WERI-Rb-1 (cell line): Measurements from ENCODE around the gene KIAA1210.

Source experiments
- DNase-seq: peaks from one replicate; pipeline ENCODE4 v3.0.0-alpha.2; 2020
- H3K27ac ChIP-seq: fragments of 250-450 bp; sonication (Bioruptor Pico); 2 replicates; pipeline ENCODE4 v1.5.1; 2020; ENCODE audit warnings: mild to moderate bottlenecking, moderate library complexity
- H3K27me3 ChIP-seq: fragments of 250-450 bp; sonication (Bioruptor Pico); 2 replicates; pipeline ENCODE4 v1.5.1; 2021; ENCODE audit warnings: mild to moderate bottlenecking, low read depth, moderate library complexity; ENCODE audit not compliant: insufficient read depth, severe bottlenecking
- H3K36me3 ChIP-seq: fragments of 250-450 bp; sonication (Bioruptor Pico); 2 replicates; pipeline ENCODE4 v1.5.1; 2020; ENCODE audit warnings: mild to moderate bottlenecking, moderate library complexity
- H3K4me3 ChIP-seq: 2 replicates; pipeline ENCODE4 v1.5.1; 2011; ENCODE audit warnings: low read depth, mild to moderate bottlenecking, control low read depth, low read length
- H3K9me3 ChIP-seq: fragments of 250-450 bp; sonication (Bioruptor Pico); 2 replicates; pipeline ENCODE4 v1.5.1; 2021; ENCODE audit warnings: mild to moderate bottlenecking, moderate library complexity; ENCODE audit not compliant: severe bottlenecking
- CTCF ChIP-seq: IDR thresholded peaks from 2 replicates; pipeline ENCODE4 v1.5.1; 2011; ENCODE audit warnings: low read depth, mild to moderate bottlenecking, control low read depth, inconsistent platforms, low read length

Gene KIAA1210

GRCh38 chrX:119028733-119029330 lies 98.8 kb downstream of the KIAA1210 start:
- no peak for TF ChIP-seq CTCF
- DNase-seq = no peak
- peaks cover 22% of the 10 kb centered on the region for H3K27me3 ChIP-seq
- no peak overlapping the region for H3K27ac ChIP-seq
- no peak overlapping the region for H3K4me3 ChIP-seq
- no peaks in the 10 kb centered on the region for H3K36me3 ChIP-seq
- H3K9me3 ChIP-seq = no peaks in the 10 kb centered on the region
